ENCODE results near the gene UNC93A. TPM values are rescaled to one million over a fixed set of nuclear protein-coding genes. Genes with fewer than 3 reads are reported as not detected.

UNC93A gene
- total RNA-seq, 1 donor: not detected

GRCh38 chr6:167267921-167268401, 23.2 kb upstream of the UNC93A start:
- TF ChIP-seq CTCF (IDR thresholded peaks at IDR 0.05; ENCODE audit: insufficient read depth, low read length): no peak
- no peak for DNase-seq (ENCODE audit: low read depth)
- no peak overlapping the region for H3K4me3 ChIP-seq (ENCODE audit: low read depth, low read length)

- no peak overlapping the region for H3K4me3 ChIP-seq (ENCODE audit: low read depth, low read length)
- TF ChIP-seq CTCF (IDR thresholded peaks at IDR 0.05; ENCODE audit: insufficient read depth, low read length): no peak
- no peak for DNase-seq (ENCODE audit: low read depth)
Observed at GRCh38 chr6:167268683-167269280, 22.3 kb upstream of the UNC93A start.

- H3K4me3 ChIP-seq (ENCODE audit: low read depth, low read length): no peak overlapping the region
- TF ChIP-seq CTCF (IDR thresholded peaks at IDR 0.05; ENCODE audit: insufficient read depth, low read length): no peak
- DNase-seq (ENCODE audit: low read depth): no peak
Observed at GRCh38 chr6:167270499-167271311, 20.4 kb upstream of the UNC93A start.

GRCh38 chr6:167272151-167272550, 19.0 kb upstream of the UNC93A start:
- H3K4me3 ChIP-seq (ENCODE audit: low read depth, low read length): no peak overlapping the region
- no peak for DNase-seq (ENCODE audit: low read depth)
- no peak for TF ChIP-seq CTCF (IDR thresholded peaks at IDR 0.05; ENCODE audit: insufficient read depth, low read length)

GRCh38 chr6:167272696-167273379, 18.3 kb upstream of the UNC93A start:
- DNase-seq (ENCODE audit: low read depth): no peak
- no peak for TF ChIP-seq CTCF (IDR thresholded peaks at IDR 0.05; ENCODE audit: insufficient read depth, low read length)

GRCh38 chr6:167274270-167274669, 16.8 kb upstream of the UNC93A start:
- no peak overlapping the region for H3K4me3 ChIP-seq (ENCODE audit: low read depth, low read length)
- TF ChIP-seq CTCF (IDR thresholded peaks at IDR 0.05; ENCODE audit: insufficient read depth, low read length): no peak
- no peak for DNase-seq (ENCODE audit: low read depth)

More at GRCh38 chr6:167272696-167273379, 18.3 kb upstream of the UNC93A start:
- H3K4me3 ChIP-seq (ENCODE audit: low read depth, low read length): no peak overlapping the region

Data from fibroblast of the aortic adventitia (primary cell).